ENCODE results near the gene LRRIQ1.

Gene LRRIQ1

DNA sequence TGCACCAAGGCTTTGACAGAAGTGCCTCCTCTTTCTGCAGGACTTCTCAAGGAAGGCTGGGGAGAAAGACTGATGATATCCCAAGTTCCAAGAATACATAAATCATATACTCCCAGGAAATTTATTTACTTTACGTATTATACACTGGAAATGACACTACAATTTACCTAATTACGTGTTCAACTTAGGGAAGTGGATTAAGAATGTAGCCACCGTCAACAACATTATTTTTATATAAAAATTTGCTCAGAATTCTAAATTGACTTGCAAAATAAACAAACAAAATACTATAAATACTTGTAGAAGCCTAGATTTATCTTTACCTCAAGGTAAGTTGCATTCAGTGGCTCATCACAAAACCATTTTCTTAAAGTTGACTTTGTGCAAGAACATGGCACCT, 19.0 kb upstream of the LRRIQ1 start:
- no peak for DNase-seq (ENCODE audit: low read depth)
- TF ChIP-seq, protein P1, sequence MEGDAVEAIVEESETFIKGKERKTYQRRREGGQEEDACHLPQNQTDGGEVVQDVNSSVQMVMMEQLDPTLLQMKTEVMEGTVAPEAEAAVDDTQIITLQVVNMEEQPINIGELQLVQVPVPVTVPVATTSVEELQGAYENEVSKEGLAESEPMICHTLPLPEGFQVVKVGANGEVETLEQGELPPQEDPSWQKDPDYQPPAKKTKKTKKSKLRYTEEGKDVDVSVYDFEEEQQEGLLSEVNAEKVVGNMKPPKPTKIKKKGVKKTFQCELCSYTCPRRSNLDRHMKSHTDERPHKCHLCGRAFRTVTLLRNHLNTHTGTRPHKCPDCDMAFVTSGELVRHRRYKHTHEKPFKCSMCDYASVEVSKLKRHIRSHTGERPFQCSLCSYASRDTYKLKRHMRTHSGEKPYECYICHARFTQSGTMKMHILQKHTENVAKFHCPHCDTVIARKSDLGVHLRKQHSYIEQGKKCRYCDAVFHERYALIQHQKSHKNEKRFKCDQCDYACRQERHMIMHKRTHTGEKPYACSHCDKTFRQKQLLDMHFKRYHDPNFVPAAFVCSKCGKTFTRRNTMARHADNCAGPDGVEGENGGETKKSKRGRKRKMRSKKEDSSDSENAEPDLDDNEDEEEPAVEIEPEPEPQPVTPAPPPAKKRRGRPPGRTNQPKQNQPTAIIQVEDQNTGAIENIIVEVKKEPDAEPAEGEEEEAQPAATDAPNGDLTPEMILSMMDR (IDR thresholded peaks at IDR 0.05; ENCODE audit: low read depth, low read length, missing control alignments): no peak
- no peak overlapping the region for H3K4me3 ChIP-seq (ENCODE audit: low read depth, low read length)

DNA sequence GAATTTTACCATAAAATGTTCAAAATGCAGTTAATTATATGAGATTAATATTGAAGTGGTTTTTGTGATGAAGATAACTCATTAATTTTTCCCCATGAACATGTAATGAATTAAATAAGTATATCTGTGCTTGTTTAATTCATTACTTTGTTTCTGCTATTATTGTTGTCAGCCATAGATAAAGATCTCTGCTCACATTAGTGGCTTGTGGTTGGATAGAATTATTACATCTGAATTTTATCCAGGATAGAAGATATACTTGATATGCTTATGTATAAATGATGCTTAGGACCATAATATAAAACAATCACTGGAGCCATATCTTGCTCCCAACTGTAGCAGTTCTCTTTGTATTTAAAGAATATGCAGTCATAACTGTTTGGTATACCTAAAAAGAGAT, 18.5 kb upstream of the LRRIQ1 start:
- H3K4me3 ChIP-seq (ENCODE audit: low read depth, low read length): no peak overlapping the region
- TF ChIP-seq, protein P1 (IDR thresholded peaks at IDR 0.05; ENCODE audit: low read depth, low read length, missing control alignments): no peak
- no peak for DNase-seq (ENCODE audit: low read depth)

DNA sequence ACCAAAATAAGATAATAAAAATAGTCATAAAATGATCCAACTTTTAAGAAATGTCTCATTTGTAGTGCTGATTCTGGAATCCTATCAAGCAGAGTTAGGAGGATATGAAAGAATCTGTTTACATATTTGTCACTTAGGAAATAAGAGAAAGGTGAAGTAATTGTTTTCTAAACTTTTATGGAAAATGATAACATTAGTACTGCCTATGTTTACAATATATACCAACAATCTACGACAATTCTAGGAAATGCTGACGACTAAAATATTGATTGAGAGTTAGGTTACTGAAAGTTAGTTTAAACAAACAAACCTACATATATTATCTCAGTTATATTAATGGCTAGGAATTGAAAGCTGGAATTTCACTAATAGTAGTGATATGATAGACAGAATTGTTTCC, 18.1 kb upstream of the LRRIQ1 start:
- H3K4me3 ChIP-seq (ENCODE audit: low read depth, low read length): no peak overlapping the region
- DNase-seq (ENCODE audit: low read depth): no peak
- TF ChIP-seq, protein P1 (IDR thresholded peaks at IDR 0.05; ENCODE audit: low read depth, low read length, missing control alignments): no peak

DNA sequence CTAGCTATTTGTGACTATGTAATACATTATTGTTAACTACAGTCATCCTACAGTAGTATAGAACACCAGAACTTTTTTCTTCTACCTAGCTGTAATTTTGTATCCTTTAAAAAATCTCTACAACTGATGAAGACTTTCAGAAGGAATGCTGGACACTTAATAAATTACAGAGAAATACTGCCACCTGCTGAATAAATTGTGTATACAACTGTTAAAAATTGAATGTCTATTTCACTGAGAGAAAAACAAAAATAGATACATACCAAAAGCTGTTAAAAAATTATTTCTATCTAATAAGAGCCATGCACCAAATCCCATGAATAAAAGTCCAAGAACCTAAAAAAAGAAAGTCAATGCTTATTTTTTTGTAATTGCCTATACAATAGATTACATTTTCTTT, 6.7 kb upstream of the LRRIQ1 start:
- TF ChIP-seq, protein P1 (IDR thresholded peaks at IDR 0.05; ENCODE audit: low read depth, low read length, missing control alignments): no peak
- DNase-seq (ENCODE audit: low read depth): no peak
- no peak overlapping the region for H3K4me3 ChIP-seq (ENCODE audit: low read depth, low read length)

DNA sequence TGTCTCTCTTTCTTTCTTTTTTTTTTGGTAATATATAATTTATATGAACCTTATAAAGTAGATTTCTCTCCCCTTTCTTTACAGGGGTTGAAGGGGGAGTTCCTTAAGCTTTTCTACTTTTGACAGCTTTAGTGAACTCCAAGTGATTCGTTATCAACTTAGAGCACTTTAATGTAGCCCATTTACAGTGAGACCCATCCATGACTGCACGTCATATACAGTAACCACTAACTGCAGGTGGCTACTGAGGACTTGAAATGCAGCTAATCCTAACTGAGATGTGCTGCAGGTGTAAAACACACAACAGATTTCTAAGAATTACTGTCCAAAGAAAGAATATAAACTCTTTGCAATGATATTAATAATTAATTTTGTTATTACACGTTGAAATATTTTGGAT, 582 bp downstream of the LRRIQ1 start:
- TF ChIP-seq, protein P1 (IDR thresholded peaks at IDR 0.05; ENCODE audit: low read depth, low read length, missing control alignments): no peak
- peak overlapping the region; percentile 53 for H3K4me3 ChIP-seq (ENCODE audit: low read depth, low read length)
- DNase-seq (ENCODE audit: low read depth): no peak

DNA sequence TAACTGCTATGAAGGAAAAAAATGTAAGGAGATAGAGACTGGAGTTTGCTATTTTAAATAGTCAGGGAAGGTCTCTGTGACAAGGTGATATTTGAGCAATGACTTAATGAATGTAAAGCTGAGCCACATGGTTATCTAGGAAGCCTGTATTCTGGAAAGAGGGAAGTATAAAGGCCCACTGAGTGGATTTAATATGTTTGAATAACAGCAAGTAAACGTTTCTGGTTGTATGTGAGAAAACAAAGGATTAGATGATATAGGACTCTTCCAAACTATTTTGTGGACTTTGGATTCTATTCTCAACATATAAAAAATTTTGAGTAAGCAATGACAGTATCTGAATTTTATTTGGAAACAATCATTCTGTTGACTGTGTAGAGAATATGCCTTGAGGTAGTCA, 5.2 kb downstream of the LRRIQ1 start:
- TF ChIP-seq, protein P1 (IDR thresholded peaks at IDR 0.05; ENCODE audit: low read depth, low read length, missing control alignments): no peak
- DNase-seq (ENCODE audit: low read depth): no peak
- no peak overlapping the region for H3K4me3 ChIP-seq (ENCODE audit: low read depth, low read length)

DNA sequence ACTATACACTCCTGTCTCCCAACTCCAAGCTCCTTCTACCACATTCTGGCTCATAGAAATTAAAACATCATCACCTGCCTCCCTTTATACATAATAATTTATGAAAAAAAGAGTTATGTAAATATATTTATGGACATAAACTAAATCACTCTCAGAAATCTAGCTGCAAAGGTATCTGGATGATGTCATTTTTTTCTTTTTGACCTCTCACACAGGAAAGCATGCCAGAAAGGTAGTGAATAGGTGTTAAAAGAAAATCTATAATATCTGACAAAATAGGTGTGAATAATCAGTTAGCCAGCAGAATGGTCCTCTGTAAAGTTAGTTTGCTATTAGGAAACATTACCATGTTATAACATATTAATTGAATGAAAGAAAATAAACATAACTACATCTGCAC, 7.7 kb downstream of the LRRIQ1 start:
- H3K4me3 ChIP-seq (ENCODE audit: low read depth, low read length): no peak overlapping the region
- DNase-seq (ENCODE audit: low read depth): no peak
- TF ChIP-seq, protein P1 (IDR thresholded peaks at IDR 0.05; ENCODE audit: low read depth, low read length, missing control alignments): no peak
